NCI-H1694 (cell line): ENCODE results near the gene STX2.
"Not testable (repeated sequence)": the region's sequence is repeated elsewhere in the genome, so short reads cannot be mapped to it uniquely, and the experiment has no call there.

Source experiments
- DNase-seq: peaks from one replicate; lab custom pipeline; 2025; lab: John Stamatoyannopoulos, UW

The STX2 gene

GRCh38 chr12:130764475-130765185, 74.4 kb downstream of the STX2 start:
- DNase-seq, result peak; percentile 8

- DNase-seq, result peak; percentile 6
These were observed 75.0 kb downstream of the STX2 start for GRCh38 chr12:130764073-130764472.

- no peak for DNase-seq
These were observed 76.8 kb downstream of the STX2 start for GRCh38 chr12:130762319-130762675.

- peak; percentile 4 for DNase-seq
These were observed 77.3 kb downstream of the STX2 start for GRCh38 chr12:130761537-130762318.

GRCh38 chr12:130754234-130754901, 84.7 kb downstream of the STX2 start:
- DNase-seq, result no peak

- peak; percentile 5 for DNase-seq
These were observed 86.3 kb downstream of the STX2 start for GRCh38 chr12:130752692-130753230.

- not testable (repeated sequence) for DNase-seq
These were observed 87.0 kb downstream of the STX2 start for GRCh38 chr12:130752037-130752436.

GRCh38 chr12:130748786-130749185, 90.3 kb downstream of the STX2 start:
- DNase-seq, result no peak

GRCh38 chr12:130747867-130748740, 90.9 kb downstream of the STX2 start:
- peak; percentile 87 for DNase-seq

- no peak for DNase-seq
These were observed 92.5 kb downstream of the STX2 start for GRCh38 chr12:130746546-130746945.

GRCh38 chr12:130745921-130746320, 93.1 kb downstream of the STX2 start:
- no peak for DNase-seq

GRCh38 chr12:130744274-130744673, 94.8 kb downstream of the STX2 start:
- no peak for DNase-seq

GRCh38 chr12:130743606-130744005, 95.4 kb downstream of the STX2 start:
- no peak for DNase-seq

- DNase-seq, result no peak
These were observed 95.9 kb downstream of the STX2 start for GRCh38 chr12:130743176-130743575.

- no peak for DNase-seq
These were observed 96.3 kb downstream of the STX2 start for GRCh38 chr12:130742716-130743115.

GRCh38 chr12:130742112-130742511, 96.9 kb downstream of the STX2 start:
- no peak for DNase-seq
